SU-DHL-6 (cell line): Measurements from ENCODE around the gene GLE1.

ENCODE experiments used
- CTCF ChIP-seq: fragments of 200-600 bp; sonication (generic); IDR thresholded peaks from one replicate; pipeline ENCODE4 v1.5.1; 2017; ENCODE audit warnings: antibody characterized with exemption, mild to moderate bottlenecking, low read length, moderate library complexity; ENCODE audit not compliant: insufficient read depth, poor library complexity, severe bottlenecking
- EZH2phosphoT487 ChIP-seq: fragments of 200-600 bp; sonication (generic), shearing (Covaris generic); conservative IDR thresholded peaks from 2 replicates; pipeline ENCODE4 v1.6.1; 2018; ENCODE audit warnings: mild to moderate bottlenecking, antibody characterized with exemption, low read length, moderate library complexity, mixed read lengths

- no peak for TF ChIP-seq CTCF
- no peak for TF ChIP-seq EZH2phosphoT487
Observed at GRCh38 chr9:128498911-128499310, 5.6 kb upstream of the GLE1 start.
